ENCODE data around the gene LPP.
"Not testable (repeated sequence)": the region's sequence is repeated elsewhere in the genome, so short reads cannot be mapped to it uniquely, and the experiment has no call there.

LPP gene

GRCh38 chr3:188605231-188605630 is 451.3 kb downstream of the LPP start:
- no peaks in the 10 kb centered on the region for H3K27me3 ChIP-seq (ENCODE audit: low read depth)
- in situ Hi-C loops (cut with MboI; ENCODE audit: low sequenced_read_pairs), result no loop called here
- H3K36me3 ChIP-seq (replicated peaks), result no peaks in the 10 kb centered on the region
- no peaks in the 10 kb centered on the region for H3K9me3 ChIP-seq
- no peak overlapping the region for H3K4me3 ChIP-seq
- DNase-seq (ENCODE audit: low spot score in 2 of 2), result no peak
- H3K4me1 ChIP-seq, result no peaks in the 10 kb centered on the region

- no peak for DNase-seq (ENCODE audit: low spot score in 2 of 2)
- Histone ChIP-seq H3K4me3 (no peak overlapping the region), H3K36me3 (replicated peaks) (no peaks in the 10 kb centered on the region), H3K9me3 (no peaks in the 10 kb centered on the region), H3K27me3 (ENCODE audit: low read depth) (no peaks in the 10 kb centered on the region), H3K4me1 (no peaks in the 10 kb centered on the region)
- in situ Hi-C loops (cut with MboI; ENCODE audit: low sequenced_read_pairs), result no loop called here
Observed at GRCh38 chr3:188605905-188606304, 451.9 kb downstream of the LPP start.

GRCh38 chr3:188607805-188608315 is 453.9 kb downstream of the LPP start:
- Histone ChIP-seq H3K4me1 (no peaks in the 10 kb centered on the region), H3K4me3 (no peak overlapping the region), H3K9me3 (no peaks in the 10 kb centered on the region), H3K27me3 (ENCODE audit: low read depth) (no peaks in the 10 kb centered on the region), H3K36me3 (replicated peaks) (no peaks in the 10 kb centered on the region)
- DNase-seq (ENCODE audit: low spot score in 2 of 2), result no peak
- in situ Hi-C loops (cut with MboI; ENCODE audit: low sequenced_read_pairs), result no loop called here

GRCh38 chr3:188608401-188608800 is 454.4 kb downstream of the LPP start:
- in situ Hi-C loops (cut with MboI; ENCODE audit: low sequenced_read_pairs), result no loop called here
- Histone ChIP-seq H3K4me1 (no peaks in the 10 kb centered on the region), H3K27me3 (ENCODE audit: low read depth) (no peaks in the 10 kb centered on the region), H3K4me3 (no peak overlapping the region), H3K36me3 (replicated peaks) (no peaks in the 10 kb centered on the region), H3K9me3 (no peaks in the 10 kb centered on the region)
- DNase-seq (ENCODE audit: low spot score in 2 of 2), result no peak

- H3K4me3 ChIP-seq; H3K36me3 ChIP-seq (replicated peaks); DNase-seq (ENCODE audit: low spot score in 2 of 2); H3K9me3 ChIP-seq; H3K27me3 ChIP-seq (ENCODE audit: low read depth); in situ Hi-C loops (cut with MboI; ENCODE audit: low sequenced_read_pairs); H3K4me1 ChIP-seq: not testable (repeated sequence)
Observed at GRCh38 chr3:188613721-188614120, 459.8 kb downstream of the LPP start.

- Histone ChIP-seq H3K4me1 (no peaks in the 10 kb centered on the region), H3K9me3 (no peaks in the 10 kb centered on the region), H3K27me3 (ENCODE audit: low read depth) (no peaks in the 10 kb centered on the region), H3K4me3 (no peak overlapping the region), H3K36me3 (replicated peaks) (no peaks in the 10 kb centered on the region)
- DNase-seq (ENCODE audit: low spot score in 2 of 2), result no peak
- in situ Hi-C loops (cut with MboI; ENCODE audit: low sequenced_read_pairs), result no loop called here
Observed at GRCh38 chr3:188617270-188617669, 463.3 kb downstream of the LPP start.

- H3K9me3 ChIP-seq, result no peaks in the 10 kb centered on the region
- no peak overlapping the region for H3K4me3 ChIP-seq
- in situ Hi-C loops (cut with MboI; ENCODE audit: low sequenced_read_pairs), result no loop called here
- DNase-seq (ENCODE audit: low spot score in 2 of 2), result no peak
- no peaks in the 10 kb centered on the region for H3K4me1 ChIP-seq
- H3K27me3 ChIP-seq (ENCODE audit: low read depth), result no peaks in the 10 kb centered on the region
- H3K36me3 ChIP-seq (replicated peaks), result no peaks in the 10 kb centered on the region
Observed at GRCh38 chr3:188617988-188618701, 464.2 kb downstream of the LPP start.

GRCh38 chr3:188620752-188621151 is 466.8 kb downstream of the LPP start:
- no peak for DNase-seq (ENCODE audit: low spot score in 2 of 2)
- H3K4me1 ChIP-seq, result no peaks in the 10 kb centered on the region
- H3K27me3 ChIP-seq (ENCODE audit: low read depth), result no peaks in the 10 kb centered on the region
- H3K9me3 ChIP-seq, result no peaks in the 10 kb centered on the region
- H3K4me3 ChIP-seq, result no peak overlapping the region
- H3K36me3 ChIP-seq (replicated peaks), result no peaks in the 10 kb centered on the region
- in situ Hi-C loops (cut with MboI; ENCODE audit: low sequenced_read_pairs), result no loop called here

GRCh38 chr3:188624384-188624783 is 470.4 kb downstream of the LPP start:
- in situ Hi-C loops (cut with MboI; ENCODE audit: low sequenced_read_pairs), result no loop called here
- Histone ChIP-seq H3K9me3 (no peaks in the 10 kb centered on the region), H3K36me3 (replicated peaks) (no peaks in the 10 kb centered on the region), H3K4me3 (no peak overlapping the region), H3K4me1 (no peaks in the 10 kb centered on the region), H3K27me3 (ENCODE audit: low read depth) (no peaks in the 10 kb centered on the region)
- DNase-seq (ENCODE audit: low spot score in 2 of 2), result no peak

- Histone ChIP-seq H3K36me3 (replicated peaks) (no peaks in the 10 kb centered on the region), H3K4me3 (no peak overlapping the region), H3K9me3 (no peaks in the 10 kb centered on the region), H3K27me3 (ENCODE audit: low read depth) (no peaks in the 10 kb centered on the region), H3K4me1 (no peaks in the 10 kb centered on the region)
- in situ Hi-C loops (cut with MboI; ENCODE audit: low sequenced_read_pairs), result no loop called here
- DNase-seq (ENCODE audit: low spot score in 2 of 2), result no peak
Observed at GRCh38 chr3:188624828-188625227, 470.9 kb downstream of the LPP start.

GRCh38 chr3:188627652-188628051 is 473.7 kb downstream of the LPP start:
- Histone ChIP-seq H3K9me3 (no peaks in the 10 kb centered on the region), H3K4me1 (no peaks in the 10 kb centered on the region), H3K4me3 (no peak overlapping the region), H3K36me3 (replicated peaks) (no peaks in the 10 kb centered on the region), H3K27me3 (ENCODE audit: low read depth) (no peaks in the 10 kb centered on the region)
- DNase-seq (ENCODE audit: low spot score in 2 of 2), result no peak
- in situ Hi-C loops (cut with MboI; ENCODE audit: low sequenced_read_pairs), result no loop called here

- Histone ChIP-seq H3K4me1 (no peaks in the 10 kb centered on the region), H3K4me3 (no peak overlapping the region), H3K27me3 (ENCODE audit: low read depth) (no peaks in the 10 kb centered on the region), H3K36me3 (replicated peaks) (no peaks in the 10 kb centered on the region), H3K9me3 (no peaks in the 10 kb centered on the region)
- DNase-seq (ENCODE audit: low spot score in 2 of 2), result no peak
- in situ Hi-C loops (cut with MboI; ENCODE audit: low sequenced_read_pairs), result no loop called here
Observed at GRCh38 chr3:188631291-188632010, 477.5 kb downstream of the LPP start.

- in situ Hi-C loops (cut with MboI; ENCODE audit: low sequenced_read_pairs), result no loop called here
- no peaks in the 10 kb centered on the region for H3K36me3 ChIP-seq (replicated peaks)
- H3K4me1 ChIP-seq, result no peaks in the 10 kb centered on the region
- no peaks in the 10 kb centered on the region for H3K9me3 ChIP-seq
- H3K27me3 ChIP-seq (ENCODE audit: low read depth), result no peaks in the 10 kb centered on the region
- H3K4me3 ChIP-seq, result no peak overlapping the region
- DNase-seq (ENCODE audit: low spot score in 2 of 2), result no peak
Observed at GRCh38 chr3:188633206-188633605, 479.2 kb downstream of the LPP start.

GRCh38 chr3:188634285-188634684 is 480.3 kb downstream of the LPP start:
- Histone ChIP-seq H3K4me1 (no peaks in the 10 kb centered on the region), H3K4me3 (no peak overlapping the region), H3K36me3 (replicated peaks) (no peaks in the 10 kb centered on the region), H3K9me3 (no peaks in the 10 kb centered on the region), H3K27me3 (ENCODE audit: low read depth) (no peaks in the 10 kb centered on the region)
- in situ Hi-C loops (cut with MboI; ENCODE audit: low sequenced_read_pairs), result no loop called here
- no peak for DNase-seq (ENCODE audit: low spot score in 2 of 2)

Data from HAP-1 (cell line).